ENCODE results near the gene PARP14.

DNA sequence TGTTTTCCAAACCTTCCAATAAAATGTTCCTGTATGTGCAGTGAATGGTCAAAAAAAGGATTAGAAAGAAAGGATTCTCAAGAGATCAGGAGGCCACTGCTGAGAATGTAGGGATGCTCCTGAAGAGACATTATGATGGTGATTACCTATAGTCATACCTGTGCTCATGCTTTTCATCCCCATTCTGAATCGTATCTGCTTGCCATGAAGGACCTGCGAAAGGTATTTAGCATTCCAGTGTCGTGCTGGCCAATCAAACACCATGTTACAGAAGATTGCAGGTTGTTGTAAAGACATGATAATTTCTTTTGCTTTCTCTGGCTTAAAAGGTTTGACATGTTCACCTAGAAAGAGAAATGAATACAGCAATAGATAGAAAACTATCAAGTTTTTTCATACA, 96.9 kb downstream of the PARP14 start:
- TF ChIP-seq SIN3A (IDR thresholded peaks at IDR 0.05; ENCODE audit: borderline replicate concordance, insufficient read depth, low read length) = no peak
- TF ChIP-seq POLR2AphosphoS5 (IDR thresholded peaks at IDR 0.05; ENCODE audit: low read depth, low read length) = no peak
- no peak for TF ChIP-seq REST (IDR thresholded peaks at IDR 0.05; ENCODE audit: insufficient read depth in 1 of 2, low read depth in 2 of 2, low read length in 2 of 2)
